SK-N-SH treated with all-trans-retinoic acid at 6 μM for 48 hours (cell line): ENCODE data around the gene WASF2.

Experiments used
- ATAC-seq: fragments of 200-7000 bp; cut with Tn5 transposase; 3 replicates; pipeline ENCODE4 v1.9.1; 2020; ENCODE audit warnings: mild to moderate bottlenecking, moderate library complexity
- ARNTL ChIP-seq: fragments of 450-650 bp; formaldehyde crosslinking; IDR thresholded peaks from 2 replicates; pipeline ENCODE4 v1.5.0; 2020; ENCODE audit warnings: low read depth, mild to moderate bottlenecking, moderate library complexity, borderline replicate concordance
- BACH2 ChIP-seq: fragments of 250-450 bp; sonication (Bioruptor Pico); IDR thresholded peaks from 2 replicates; pipeline ENCODE4 v1.9.0; 2021; ENCODE audit warnings: mild to moderate bottlenecking, borderline replicate concordance
- CSDC2 ChIP-seq: fragments of 250-450 bp; sonication (Bioruptor Pico); IDR thresholded peaks from 2 replicates; pipeline ENCODE4 v1.5.0; 2020; ENCODE audit warnings: mild to moderate bottlenecking, moderate library complexity
- ESRRG ChIP-seq: fragments of 250-450 bp; sonication (Bioruptor Pico); IDR thresholded peaks from 2 replicates; pipeline ENCODE4 v1.6.1; 2021; ENCODE audit warnings: mild to moderate bottlenecking
- GLIS3 ChIP-seq: fragments of 250-450 bp; sonication (Bioruptor Pico); IDR thresholded peaks from 2 replicates; pipeline ENCODE4 v1.5.0; 2020; ENCODE audit warnings: mild to moderate bottlenecking, moderate library complexity
- OSR1 ChIP-seq: fragments of 250-450 bp; sonication (Bioruptor Pico); IDR thresholded peaks from 2 replicates; pipeline ENCODE4 v1.8.0; 2022; ENCODE audit warnings: moderate library complexity, mild to moderate bottlenecking, inconsistent platforms
- PPARA ChIP-seq: fragments of 250-450 bp; sonication (Bioruptor Pico); IDR thresholded peaks from 2 replicates; pipeline ENCODE4 v1.5.0; 2020; ENCODE audit warnings: mild to moderate bottlenecking, borderline replicate concordance
- RARB ChIP-seq: fragments of 250-450 bp; sonication (Bioruptor Pico); IDR thresholded peaks from 2 replicates; pipeline ENCODE4 v1.8.0; 2021; ENCODE audit warnings: mild to moderate bottlenecking, moderate library complexity
- TOX ChIP-seq: fragments of 250-450 bp; sonication (Bioruptor Pico); IDR thresholded peaks from 2 replicates; pipeline ENCODE4 v1.8.0; 2021; ENCODE audit warnings: mild to moderate bottlenecking, moderate library complexity, borderline replicate concordance
- ZC3H10 ChIP-seq: fragments of 250-450 bp; sonication (Bioruptor Pico); IDR thresholded peaks from 2 replicates; pipeline ENCODE4 v1.5.1; 2021; ENCODE audit warnings: mild to moderate bottlenecking, moderate library complexity
- ZFP3 ChIP-seq: fragments of 250-450 bp; sonication (Bioruptor Pico); IDR thresholded peaks from 2 replicates; pipeline ENCODE4 v1.5.0; 2020; ENCODE audit warnings: mild to moderate bottlenecking, moderate library complexity
- ZFP30 ChIP-seq: fragments of 450-650 bp; formaldehyde crosslinking; IDR thresholded peaks from 2 replicates; pipeline ENCODE4 v1.5.0; 2022; ENCODE audit warnings: mild to moderate bottlenecking, moderate library complexity
- ZNF70 ChIP-seq: fragments of 450-650 bp; formaldehyde crosslinking; IDR thresholded peaks from 2 replicates; pipeline ENCODE4 v1.5.0; 2020; ENCODE audit warnings: mild to moderate bottlenecking, moderate library complexity
- ZNF8 ChIP-seq: fragments of 450-650 bp; formaldehyde crosslinking; IDR thresholded peaks from 2 replicates; pipeline ENCODE4 v1.5.0; 2020; ENCODE audit warnings: mild to moderate bottlenecking, moderate library complexity
- TF ChIP-seq, protein P1 (sequence below): fragments of 250-450 bp; sonication (Bioruptor Pico); IDR thresholded peaks from 2 replicates; pipeline ENCODE4 v1.5.1; 2020; ENCODE audit warnings: low read depth, mild to moderate bottlenecking, moderate library complexity
- TF ChIP-seq, protein P2 (sequence below): fragments of 250-450 bp; sonication (Bioruptor Pico); IDR thresholded peaks from 2 replicates; pipeline ENCODE4 v1.8.0; 2020; ENCODE audit warnings: mild to moderate bottlenecking, moderate library complexity, borderline replicate concordance
- TF ChIP-seq, protein P3 (sequence below): fragments of 250-450 bp; sonication (Bioruptor Pico); IDR thresholded peaks from 2 replicates; pipeline ENCODE4 v1.5.0; 2020; ENCODE audit warnings: mild to moderate bottlenecking, moderate library complexity
- TF ChIP-seq, protein P4 (sequence below): fragments of 250-450 bp; sonication (Bioruptor Pico); IDR thresholded peaks from 2 replicates; pipeline ENCODE4 v1.5.1; 2021; ENCODE audit warnings: mild to moderate bottlenecking, moderate library complexity

The WASF2 gene

DNA sequence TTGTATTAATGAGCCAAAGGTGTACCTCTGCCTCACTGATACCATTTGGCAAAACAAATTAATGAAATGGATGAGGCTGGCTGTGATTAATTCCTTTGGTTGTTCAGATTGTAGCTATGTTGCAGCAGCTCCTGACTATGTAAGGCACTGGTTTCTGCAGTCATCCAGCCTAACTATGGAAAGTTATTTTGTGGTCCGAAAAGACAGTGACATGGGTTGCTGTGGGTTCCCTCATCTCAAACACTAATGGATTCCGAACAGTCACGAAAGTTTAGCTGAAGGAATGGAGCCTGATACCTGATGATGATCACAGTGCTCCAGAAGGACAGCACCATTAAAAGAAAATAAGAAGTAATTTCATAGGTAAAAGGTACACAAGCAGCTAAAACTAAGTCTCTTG is 42.6 kb downstream of the WASF2 start (continued):
- TF ChIP-seq, protein P1, sequence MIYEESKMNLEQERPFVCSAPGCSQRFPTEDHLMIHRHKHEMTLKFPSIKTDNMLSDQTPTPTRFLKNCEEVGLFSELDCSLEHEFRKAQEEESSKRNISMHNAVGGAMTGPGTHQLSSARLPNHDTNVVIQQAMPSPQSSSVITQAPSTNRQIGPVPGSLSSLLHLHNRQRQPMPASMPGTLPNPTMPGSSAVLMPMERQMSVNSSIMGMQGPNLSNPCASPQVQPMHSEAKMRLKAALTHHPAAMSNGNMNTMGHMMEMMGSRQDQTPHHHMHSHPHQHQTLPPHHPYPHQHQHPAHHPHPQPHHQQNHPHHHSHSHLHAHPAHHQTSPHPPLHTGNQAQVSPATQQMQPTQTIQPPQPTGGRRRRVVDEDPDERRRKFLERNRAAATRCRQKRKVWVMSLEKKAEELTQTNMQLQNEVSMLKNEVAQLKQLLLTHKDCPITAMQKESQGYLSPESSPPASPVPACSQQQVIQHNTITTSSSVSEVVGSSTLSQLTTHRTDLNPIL = no peak
- TF ChIP-seq, protein P2, sequence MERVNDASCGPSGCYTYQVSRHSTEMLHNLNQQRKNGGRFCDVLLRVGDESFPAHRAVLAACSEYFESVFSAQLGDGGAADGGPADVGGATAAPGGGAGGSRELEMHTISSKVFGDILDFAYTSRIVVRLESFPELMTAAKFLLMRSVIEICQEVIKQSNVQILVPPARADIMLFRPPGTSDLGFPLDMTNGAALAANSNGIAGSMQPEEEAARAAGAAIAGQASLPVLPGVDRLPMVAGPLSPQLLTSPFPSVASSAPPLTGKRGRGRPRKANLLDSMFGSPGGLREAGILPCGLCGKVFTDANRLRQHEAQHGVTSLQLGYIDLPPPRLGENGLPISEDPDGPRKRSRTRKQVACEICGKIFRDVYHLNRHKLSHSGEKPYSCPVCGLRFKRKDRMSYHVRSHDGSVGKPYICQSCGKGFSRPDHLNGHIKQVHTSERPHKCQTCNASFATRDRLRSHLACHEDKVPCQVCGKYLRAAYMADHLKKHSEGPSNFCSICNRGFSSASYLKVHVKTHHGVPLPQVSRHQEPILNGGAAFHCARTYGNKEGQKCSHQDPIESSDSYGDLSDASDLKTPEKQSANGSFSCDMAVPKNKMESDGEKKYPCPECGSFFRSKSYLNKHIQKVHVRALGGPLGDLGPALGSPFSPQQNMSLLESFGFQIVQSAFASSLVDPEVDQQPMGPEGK = no peak
- no peak for TF ChIP-seq RARB (CRISPR knock-in tag)

DNA sequence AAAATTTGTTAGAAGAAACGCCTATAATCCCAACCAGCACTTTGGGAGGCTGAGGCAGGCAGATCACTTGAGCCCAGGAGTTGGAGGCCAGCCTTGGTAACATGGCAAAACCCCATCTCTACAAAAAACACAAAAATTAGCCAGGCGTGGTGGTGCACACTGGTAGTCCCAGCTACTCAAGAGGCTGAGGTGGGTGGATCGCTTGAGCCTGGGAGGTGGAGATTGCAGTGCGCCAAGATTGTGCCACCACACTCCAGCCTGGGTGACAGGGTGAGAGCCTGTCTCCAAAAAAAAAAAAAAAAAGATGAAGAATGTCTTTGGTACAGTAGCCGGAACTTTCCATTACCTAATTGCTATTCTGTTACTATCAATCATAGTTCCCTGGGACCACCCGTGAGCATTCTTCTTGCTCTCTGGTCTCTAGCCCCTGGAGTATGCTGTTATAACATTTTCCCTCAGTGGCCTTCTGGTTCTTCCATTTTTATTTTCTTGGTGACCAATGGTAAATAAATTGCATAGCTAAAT is 43.4 kb downstream of the WASF2 start:
- ATAC-seq = no peak
- TF ChIP-seq ESRRG (no peak), ZC3H10 (no peak), ZFP30 (CRISPR knock-in tag) (no peak), OSR1 (no peak)
- TF ChIP-seq, protein P2 = no peak
- TF ChIP-seq, protein P3, sequence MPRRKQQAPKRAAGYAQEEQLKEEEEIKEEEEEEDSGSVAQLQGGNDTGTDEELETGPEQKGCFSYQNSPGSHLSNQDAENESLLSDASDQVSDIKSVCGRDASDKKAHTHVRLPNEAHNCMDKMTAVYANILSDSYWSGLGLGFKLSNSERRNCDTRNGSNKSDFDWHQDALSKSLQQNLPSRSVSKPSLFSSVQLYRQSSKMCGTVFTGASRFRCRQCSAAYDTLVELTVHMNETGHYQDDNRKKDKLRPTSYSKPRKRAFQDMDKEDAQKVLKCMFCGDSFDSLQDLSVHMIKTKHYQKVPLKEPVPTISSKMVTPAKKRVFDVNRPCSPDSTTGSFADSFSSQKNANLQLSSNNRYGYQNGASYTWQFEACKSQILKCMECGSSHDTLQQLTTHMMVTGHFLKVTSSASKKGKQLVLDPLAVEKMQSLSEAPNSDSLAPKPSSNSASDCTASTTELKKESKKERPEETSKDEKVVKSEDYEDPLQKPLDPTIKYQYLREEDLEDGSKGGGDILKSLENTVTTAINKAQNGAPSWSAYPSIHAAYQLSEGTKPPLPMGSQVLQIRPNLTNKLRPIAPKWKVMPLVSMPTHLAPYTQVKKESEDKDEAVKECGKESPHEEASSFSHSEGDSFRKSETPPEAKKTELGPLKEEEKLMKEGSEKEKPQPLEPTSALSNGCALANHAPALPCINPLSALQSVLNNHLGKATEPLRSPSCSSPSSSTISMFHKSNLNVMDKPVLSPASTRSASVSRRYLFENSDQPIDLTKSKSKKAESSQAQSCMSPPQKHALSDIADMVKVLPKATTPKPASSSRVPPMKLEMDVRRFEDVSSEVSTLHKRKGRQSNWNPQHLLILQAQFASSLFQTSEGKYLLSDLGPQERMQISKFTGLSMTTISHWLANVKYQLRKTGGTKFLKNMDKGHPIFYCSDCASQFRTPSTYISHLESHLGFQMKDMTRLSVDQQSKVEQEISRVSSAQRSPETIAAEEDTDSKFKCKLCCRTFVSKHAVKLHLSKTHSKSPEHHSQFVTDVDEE (CRISPR knock-in tag) = no peak

DNA sequence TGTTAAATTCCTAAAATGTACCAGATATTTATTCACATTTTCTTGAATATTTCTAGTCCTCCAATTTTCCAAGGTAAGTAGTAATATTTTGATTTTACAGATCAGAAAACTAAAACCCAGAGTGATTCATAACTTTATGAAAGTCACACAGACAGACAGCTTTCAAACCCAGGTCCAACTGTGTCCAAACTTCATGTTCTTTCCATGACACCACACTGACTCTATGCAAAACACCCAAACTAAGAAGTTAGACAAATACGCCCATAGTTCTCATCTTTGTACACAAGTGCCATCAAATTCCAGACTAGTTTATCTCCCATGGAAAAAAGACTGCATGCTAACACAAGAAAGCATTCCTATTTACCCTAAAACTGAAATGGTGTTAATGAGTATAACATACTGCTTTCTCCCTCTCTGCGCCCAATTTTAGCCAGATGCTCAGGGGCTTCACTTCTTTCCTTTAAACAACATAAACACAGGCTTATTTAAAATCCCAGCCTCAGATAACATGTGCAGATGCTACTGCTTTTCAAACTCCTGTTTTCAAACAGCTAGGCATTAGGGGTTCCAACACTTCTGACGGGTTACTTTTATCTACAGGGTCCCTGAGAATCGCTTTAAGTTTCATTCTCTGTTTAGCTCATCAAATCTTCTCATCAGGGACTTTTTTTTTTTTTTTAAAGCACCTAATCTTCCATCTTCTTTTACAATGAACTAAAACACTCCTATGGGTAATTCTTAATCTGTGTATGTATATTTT is 44.6 kb downstream of the WASF2 start:
- TF ChIP-seq BACH2 (CRISPR knock-in tag) (no peak), ARNTL (CRISPR knock-in tag) (no peak), PPARA (CRISPR knock-in tag) (no peak), CSDC2 (CRISPR knock-in tag) (no peak), ZFP3 (CRISPR knock-in tag) (no peak), TOX (CRISPR knock-in tag) (no peak), ESRRG (no peak), ZNF8 (CRISPR knock-in tag) (no peak), OSR1 (no peak), GLIS3 (CRISPR knock-in tag) (no peak), ZNF70 (no peak)
- TF ChIP-seq, protein P4, sequence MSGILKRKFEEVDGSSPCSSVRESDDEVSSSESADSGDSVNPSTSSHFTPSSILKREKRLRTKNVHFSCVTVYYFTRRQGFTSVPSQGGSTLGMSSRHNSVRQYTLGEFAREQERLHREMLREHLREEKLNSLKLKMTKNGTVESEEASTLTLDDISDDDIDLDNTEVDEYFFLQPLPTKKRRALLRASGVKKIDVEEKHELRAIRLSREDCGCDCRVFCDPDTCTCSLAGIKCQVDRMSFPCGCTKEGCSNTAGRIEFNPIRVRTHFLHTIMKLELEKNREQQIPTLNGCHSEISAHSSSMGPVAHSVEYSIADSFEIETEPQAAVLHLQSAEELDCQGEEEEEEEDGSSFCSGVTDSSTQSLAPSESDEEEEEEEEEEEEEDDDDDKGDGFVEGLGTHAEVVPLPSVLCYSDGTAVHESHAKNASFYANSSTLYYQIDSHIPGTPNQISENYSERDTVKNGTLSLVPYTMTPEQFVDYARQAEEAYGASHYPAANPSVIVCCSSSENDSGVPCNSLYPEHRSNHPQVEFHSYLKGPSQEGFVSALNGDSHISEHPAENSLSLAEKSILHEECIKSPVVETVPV (CRISPR knock-in tag) = no peak
- TF ChIP-seq, protein P2 = no peak
- TF ChIP-seq, protein P3 (CRISPR knock-in tag) = no peak
- TF ChIP-seq, protein P1 = no peak
- ATAC-seq = no peak
